ENCODE measurements around the gene NGF.

GRCh38 chr1:115301438-115302020, 36.5 kb downstream of the NGF start:
- TF ChIP-seq CTCF (IDR thresholded peaks at IDR 0.05; ENCODE audit: borderline replicate concordance, extremely low read depth, low read length, poor library complexity, severe bottlenecking) (no peak), EZH2 (IDR thresholded peaks at IDR 0.05; ENCODE audit: borderline replicate concordance, low read depth, low read length, severe bottlenecking) (no peak)

Data from DND-41 (cell line).